H1 (cell line): ENCODE results near the gene RFLNA. TPM values are rescaled to one million over a fixed set of nuclear protein-coding genes. Genes with fewer than 3 reads are reported as not detected.

ENCODE experiments used
- CTCF ChIA-PET: fragments of 300-600 bp; sonication (Branson Sonifier 250); formaldehyde crosslinking; loops from one replicate; lab custom pipeline; 2021; ENCODE audit not compliant: partially characterized antibody; lab: Charles Lee
- POLR2A ChIA-PET: fragments of 300-600 bp; sonication (Branson Sonifier 250); formaldehyde crosslinking; loops from one replicate; lab custom pipeline; 2021; ENCODE audit warnings: inconsistent platforms; ENCODE audit not compliant: partially characterized antibody; lab: Charles Lee
- DNase-seq, 2 experiments: peaks; one replicate each; pipeline versions ENCODE4 v3.0.0 to v3.0.0-alpha.2; 2010 to 2022; ENCODE audit warnings: low spot score in 2 of 2, low read depth in 1 of 2, mixed read lengths in 1 of 2
- FAIRE-seq: peaks from 2 replicates; lab custom pipeline; 2011; peaks lifted over from hg19 to GRCh38; lab: Jason Lieb, UNC
- H2AFZ ChIP-seq: 2 replicates; pipeline ENCODE4 v1.8.1; 2012; ENCODE audit warnings: low read length, inconsistent platforms
- H2AK5ac ChIP-seq: 2 replicates; pipeline ENCODE4 v1.6.1; 2013; ENCODE audit warnings: low read depth, low read length
- H2BK120ac ChIP-seq: replicated peaks from 2 replicates; pipeline ENCODE3; 2013; ENCODE audit warnings: low read depth, low read length, inconsistent platforms
- H2BK12ac ChIP-seq: 2 replicates; pipeline ENCODE4 v1.6.1; 2013; ENCODE audit warnings: low read depth, low read length
- H2BK15ac ChIP-seq: 2 replicates; pipeline ENCODE4 v1.6.1; 2013; ENCODE audit warnings: low read length
- H2BK20ac ChIP-seq: 2 replicates; pipeline ENCODE4 v1.6.1; 2013; ENCODE audit warnings: low read length
- H2BK5ac ChIP-seq: 2 replicates; pipeline ENCODE4 v1.6.1; 2013; ENCODE audit warnings: low read depth, low read length
- H3K14ac ChIP-seq: 2 replicates; pipeline ENCODE4 v1.6.1; 2013; ENCODE audit warnings: inconsistent platforms; ENCODE audit not compliant: insufficient read length
- H3K18ac ChIP-seq: 2 replicates; pipeline ENCODE4 v1.6.1; 2013; ENCODE audit warnings: low read length; ENCODE audit errors: extremely low read depth
- H3K23ac ChIP-seq: 2 replicates; pipeline ENCODE4 v1.6.1; 2013; ENCODE audit warnings: inconsistent platforms; ENCODE audit not compliant: insufficient read length
- H3K23me2 ChIP-seq: 2 replicates; pipeline ENCODE4 v1.6.1; 2013; ENCODE audit warnings: low read depth, low read length
- H3K27ac ChIP-seq: 2 replicates; pipeline ENCODE4 v1.6.1; 2011; ENCODE audit warnings: low read depth, low read length, inconsistent platforms
- H3K27me3 ChIP-seq, 4 experiments: replicated peaks in 1 of 4; 1 replicate in 1 of 4; 2 replicates in 3 of 4; pipeline versions ENCODE4 v1.6.1 to v1.8.1; 2011 to 2013; ENCODE audit warnings: low read length in 3 of 4, mild to moderate bottlenecking in 3 of 4, inconsistent platforms in 2 of 4, mixed read lengths in 2 of 4, moderate library complexity in 1 of 4; ENCODE audit not compliant: control insufficient read depth in 3 of 4, insufficient read depth in 3 of 4; ENCODE audit errors: extremely low read depth in 1 of 4
- H3K36me3 ChIP-seq, 4 experiments: 2 replicates each; pipeline versions ENCODE4 v1.6.1 to v1.8.1; 2011 to 2013; ENCODE audit warnings: mild to moderate bottlenecking in 4 of 4, low read length in 3 of 4, moderate library complexity in 2 of 4, control low read depth in 1 of 4, inconsistent platforms in 1 of 4; ENCODE audit not compliant: insufficient read depth in 4 of 4, control insufficient read depth in 2 of 4
- H3K4ac ChIP-seq: replicated peaks from 2 replicates; pipeline ENCODE3; 2013; ENCODE audit warnings: low read length, low read depth, mixed read lengths, inconsistent platforms; ENCODE audit not compliant: insufficient read length
- H3K4me1 ChIP-seq, 4 experiments: replicated peaks in 1 of 4; 1 replicate in 1 of 4; 2 replicates in 3 of 4; pipeline versions ENCODE4 v1.6.1 to v1.8.1; 2011 to 2013; ENCODE audit warnings: low read length in 3 of 4, inconsistent platforms in 2 of 4, mixed read lengths in 1 of 4; ENCODE audit not compliant: insufficient read depth in 4 of 4, control insufficient read depth in 3 of 4
- H3K4me2 ChIP-seq, 2 experiments: 2 replicates each; pipeline versions ENCODE4 v1.6.1 to v1.8.1; 2011 to 2013; ENCODE audit warnings: low read depth in 2 of 2, low read length in 2 of 2, control low read depth in 1 of 2, inconsistent platforms in 1 of 2, mild to moderate bottlenecking in 1 of 2; ENCODE audit not compliant: insufficient read depth in 1 of 2
- H3K4me3 ChIP-seq, 4 experiments: fragments of 200-600, 300-600 bp in 1 of 4; sonication (generic), shearing (Covaris generic), sonication (Bioruptor Twin) in 1 of 4; 2 replicates each; pipeline versions ENCODE4 v1.5.1 to v1.8.1; 2011 to 2016; ENCODE audit warnings: low read length in 4 of 4, low read depth in 3 of 4, control low read depth in 2 of 4, inconsistent platforms in 2 of 4, mild to moderate bottlenecking in 2 of 4, mixed read lengths in 1 of 4, moderate library complexity in 1 of 4; ENCODE audit not compliant: insufficient read depth in 2 of 4; ENCODE audit errors: extremely low read depth in 1 of 4
- H3K56ac ChIP-seq: replicated peaks from 2 replicates; pipeline ENCODE3; 2013; ENCODE audit warnings: low read depth, mild to moderate bottlenecking, mixed read lengths, low read length, inconsistent platforms; ENCODE audit not compliant: insufficient read length
- H3K79me1 ChIP-seq: 2 replicates; pipeline ENCODE4 v1.6.1; 2013; ENCODE audit warnings: low read depth, low read length, control low read depth
- H3K79me2 ChIP-seq, 2 experiments: 2 replicates each; pipeline versions ENCODE4 v1.6.1 to v1.8.1; 2012 to 2013; ENCODE audit warnings: low read length in 2 of 2, mild to moderate bottlenecking in 2 of 2, inconsistent platforms in 1 of 2; ENCODE audit not compliant: insufficient read depth in 2 of 2, control insufficient read depth in 1 of 2
- H3K9ac ChIP-seq, 4 experiments: replicated peaks in 1 of 4; 1 replicate in 1 of 4; 2 replicates in 3 of 4; pipeline versions ENCODE4 v1.6.1 to v1.8.1; 2011 to 2013; ENCODE audit warnings: low read depth in 3 of 4, low read length in 3 of 4, control low read depth in 2 of 4, mild to moderate bottlenecking in 2 of 4, moderate library complexity in 2 of 4, inconsistent platforms in 1 of 4; ENCODE audit errors: extremely low read depth in 1 of 4
- H3K9me3 ChIP-seq, 2 experiments: 2 replicates each; pipeline versions ENCODE4 v1.6.1 to v1.8.1; 2012 to 2013; ENCODE audit warnings: mild to moderate bottlenecking in 2 of 2, moderate library complexity in 2 of 2, control low read depth in 1 of 2, inconsistent platforms in 1 of 2, low read depth in 1 of 2, low read length in 1 of 2, mixed read lengths in 1 of 2; ENCODE audit not compliant: insufficient read depth in 2 of 2
- H4K20me1 ChIP-seq, 2 experiments: replicated peaks in 1 of 2; 2 replicates each; pipeline versions ENCODE3 to v1.8.1; 2011 to 2013; ENCODE audit warnings: inconsistent platforms in 2 of 2, low read length in 2 of 2, mild to moderate bottlenecking in 1 of 2; ENCODE audit not compliant: insufficient read depth in 2 of 2, control insufficient read depth in 1 of 2
- H4K5ac ChIP-seq: 2 replicates; pipeline ENCODE4 v1.6.1; 2013; ENCODE audit warnings: low read length, low read depth, mixed read lengths, inconsistent platforms; ENCODE audit not compliant: insufficient read length
- H4K8ac ChIP-seq: 2 replicates; pipeline ENCODE4 v1.8.0; 2013; ENCODE audit warnings: mild to moderate bottlenecking, moderate library complexity, low read length, inconsistent platforms; ENCODE audit not compliant: insufficient read depth; ENCODE audit errors: extremely low read depth
- H4K91ac ChIP-seq: replicated peaks from 2 replicates; pipeline ENCODE3; 2013; ENCODE audit warnings: low read length, mixed read lengths, inconsistent platforms; ENCODE audit not compliant: insufficient read length
- KDM1A ChIP-seq: fragments of 200-600, 300-600 bp; sonication (generic); IDR thresholded peaks from 2 replicates; pipeline ENCODE4 v1.7.1; 2016; ENCODE audit warnings: mild to moderate bottlenecking, low read length, borderline replicate concordance
- NANOG ChIP-seq: IDR thresholded peaks from 2 replicates; pipeline ENCODE4 v1.6.1; 2011; ENCODE audit warnings: low read length, low read depth, mild to moderate bottlenecking, inconsistent platforms; ENCODE audit not compliant: insufficient read depth, poor library complexity, severe bottlenecking
- RAD21 ChIP-seq, 2 experiments: IDR thresholded peaks in 1 of 2; conservative IDR thresholded peaks in 1 of 2; 2 replicates each; pipeline ENCODE4 v1.6.1; 2011; ENCODE audit warnings: low read depth in 2 of 2, low read length in 2 of 2, improper control_type of control experiment in 1 of 2, inconsistent platforms in 1 of 2, mild to moderate bottlenecking in 1 of 2, moderate library complexity in 1 of 2
- SIRT6 ChIP-seq: IDR thresholded peaks from one replicate; pipeline ENCODE4 v1.7.1; 2012; ENCODE audit warnings: low read length, inconsistent platforms
- SP4 ChIP-seq: IDR thresholded peaks from 2 replicates; pipeline ENCODE4 v1.6.1; 2012; ENCODE audit warnings: low read length, inconsistent platforms
- WGBS, 2 experiments: shearing (Covaris generic) in 1 of 2; methylation state at CpG; one replicate each; pipeline versions ENCODE4 v1.1.6 to v1.1.7; 2013 to 2015; ENCODE audit warnings: low lambda C conversion rate in 2 of 2, mixed read lengths in 2 of 2, inconsistent platforms in 1 of 2, low coverage in 1 of 2, missing lambda C conversion rate in 1 of 2; ENCODE audit not compliant: insufficient replicate concordance in 2 of 2, insufficient coverage in 1 of 2, insufficient read length in 1 of 2; ENCODE audit errors: extremely low coverage in 1 of 2, missing lambda C conversion rate in 1 of 2; 5-methylcytosine and 5-hydroxymethylcytosine counted together
- polyA plus RNA-seq, 7 experiments: library from polyadenylated mRNA; depleted of rRNA in 3 of 7; stranded (reverse) in 5 of 7; unstranded in 2 of 7; fragments of >200 nt in 5 of 7; fragments of 200-250 nt in 2 of 7; gene quantifications; 1 replicate in 5 of 7; 2 replicates in 1 of 7; 4 replicates in 1 of 7; pipeline versions ENCODE4 v1.2.1 to v1.2.3, GENCODE V29; 2011 to 2013; ENCODE audit warnings: missing spikeins in 2 of 7, mixed read lengths in 2 of 7
- total RNA-seq: library from RNA; stranded (reverse); fragmentation: NEBNext Ultra II Directional; extraction: Animal tissue kit (Norgen Biotek cat#: 25700); gene quantifications from 2 replicates; pipeline ENCODE4 v1.2.1, GENCODE V29; 2021
- TF ChIP-seq, protein P1 (sequence below): IDR thresholded peaks from 2 replicates; pipeline ENCODE4 v1.6.1; 2012; ENCODE audit warnings: low read length, inconsistent platforms
- TF ChIP-seq, protein P2 (sequence below): IDR thresholded peaks from 2 replicates; pipeline ENCODE4 v1.6.1; 2011; ENCODE audit warnings: low read length, improper control_type of control experiment
- TF ChIP-seq, protein P3 (sequence below), 3 experiments: IDR thresholded peaks; 1 replicate in 2 of 3; 2 replicates in 1 of 3; pipeline versions ENCODE4 v1.5.1 to v1.6.1; 2011; ENCODE audit warnings: low read length in 3 of 3, mild to moderate bottlenecking in 3 of 3, inconsistent platforms in 2 of 3, low read depth in 1 of 3, moderate library complexity in 1 of 3; ENCODE audit not compliant: insufficient read depth in 1 of 3; ENCODE audit errors: control extremely low read depth in 1 of 3

Gene RFLNA
- total and polyA plus RNA-seq, 2 of the 8 experiments (the other 6 are each of a cell fraction or from before 2014, with no cell fraction given) = 6.4 to 6.6 TPM

DNA sequence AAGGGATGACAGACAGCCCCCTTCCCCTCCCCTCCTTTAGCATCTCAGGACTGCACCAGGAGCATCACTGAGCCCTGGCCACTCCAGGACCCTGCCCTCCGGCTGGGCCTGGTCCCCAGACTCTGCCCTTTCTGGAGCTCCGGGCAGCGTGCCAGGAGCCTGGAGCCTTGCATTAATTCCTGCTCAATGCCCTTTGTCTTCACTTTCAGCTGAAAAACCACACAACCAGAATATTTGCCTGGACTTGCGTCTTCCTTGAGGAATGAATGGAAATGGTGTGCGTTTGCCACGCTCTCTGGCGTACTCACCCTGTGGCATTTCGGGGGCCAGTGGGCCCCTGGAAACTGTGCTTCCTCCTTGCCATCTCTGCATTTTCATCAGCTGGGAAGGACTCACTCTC, 8.5 kb upstream of the RFLNA start:
- ChIA-PET CTCF (no interaction called here), POLR2A (no interaction called here)
- DNase-seq (no peak), FAIRE-seq (no peak)
- H3K79me1 ChIP-seq = no peaks in the 10 kb centered on the region
- no peak overlapping the region for H3K23ac ChIP-seq
- H2BK12ac ChIP-seq = no peak overlapping the region
- no peak overlapping the region for H3K14ac ChIP-seq
- 95% methylated on average over 8 of the region's 8 CpGs; no CpG with 5 or more reads in 1 of the 2 experiments for WGBS, 2 experiments
- no peak overlapping the region for H4K91ac ChIP-seq
- H3K27me3 ChIP-seq = peaks cover 0 to 4% (median 0%) of the 10 kb centered on the region in 4 experiments; a peak in 3 of 7 replicates
- H2BK5ac ChIP-seq = no peak overlapping the region
- H2AFZ ChIP-seq = no peak overlapping the region
- 0 out of 2 replicates have a peak overlapping the region, but pooled peaks have one; percentile 18 for H2BK15ac ChIP-seq
- H3K36me3 ChIP-seq = no peaks in the 10 kb centered on the region
- H3K9ac ChIP-seq = no peak overlapping the region
- no peak overlapping the region for H2AK5ac ChIP-seq
- H2BK120ac ChIP-seq = no peak overlapping the region
- H3K4me2 ChIP-seq = no peak overlapping the region
- no peak overlapping the region for H3K4me3 ChIP-seq
- H4K8ac ChIP-seq = no peak overlapping the region
- H3K23me2 ChIP-seq = peaks cover 2% of the 10 kb centered on the region; the same call in 1 of the 2 replicates
- H4K5ac ChIP-seq = no peak overlapping the region
- peaks cover 5 to 6% of the 10 kb centered on the region in 2 experiments; a peak in 2 of 4 replicates for H3K9me3 ChIP-seq
- no peak overlapping the region for H3K27ac ChIP-seq
- H4K20me1 ChIP-seq = no peaks in the 10 kb centered on the region
- H3K4me1 ChIP-seq = no peaks in the 10 kb centered on the region; a peak in 1 of 7 replicates
- no peak overlapping the region for H3K18ac ChIP-seq
- H3K4ac ChIP-seq = no peak overlapping the region
- H2BK20ac ChIP-seq = no peak overlapping the region
- H3K79me2 ChIP-seq = no peaks in the 10 kb centered on the region
- H3K56ac ChIP-seq = no peak overlapping the region
- TF ChIP-seq, protein P1, sequence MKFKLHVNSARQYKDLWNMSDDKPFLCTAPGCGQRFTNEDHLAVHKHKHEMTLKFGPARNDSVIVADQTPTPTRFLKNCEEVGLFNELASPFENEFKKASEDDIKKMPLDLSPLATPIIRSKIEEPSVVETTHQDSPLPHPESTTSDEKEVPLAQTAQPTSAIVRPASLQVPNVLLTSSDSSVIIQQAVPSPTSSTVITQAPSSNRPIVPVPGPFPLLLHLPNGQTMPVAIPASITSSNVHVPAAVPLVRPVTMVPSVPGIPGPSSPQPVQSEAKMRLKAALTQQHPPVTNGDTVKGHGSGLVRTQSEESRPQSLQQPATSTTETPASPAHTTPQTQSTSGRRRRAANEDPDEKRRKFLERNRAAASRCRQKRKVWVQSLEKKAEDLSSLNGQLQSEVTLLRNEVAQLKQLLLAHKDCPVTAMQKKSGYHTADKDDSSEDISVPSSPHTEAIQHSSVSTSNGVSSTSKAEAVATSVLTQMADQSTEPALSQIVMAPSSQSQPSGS = no peak
- TF ChIP-seq, protein P2, sequence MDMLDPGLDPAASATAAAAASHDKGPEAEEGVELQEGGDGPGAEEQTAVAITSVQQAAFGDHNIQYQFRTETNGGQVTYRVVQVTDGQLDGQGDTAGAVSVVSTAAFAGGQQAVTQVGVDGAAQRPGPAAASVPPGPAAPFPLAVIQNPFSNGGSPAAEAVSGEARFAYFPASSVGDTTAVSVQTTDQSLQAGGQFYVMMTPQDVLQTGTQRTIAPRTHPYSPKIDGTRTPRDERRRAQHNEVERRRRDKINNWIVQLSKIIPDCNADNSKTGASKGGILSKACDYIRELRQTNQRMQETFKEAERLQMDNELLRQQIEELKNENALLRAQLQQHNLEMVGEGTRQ = no peak
- TF ChIP-seq KDM1A (no peak), SIRT6 (no peak), NANOG (no peak), SP4 (no peak), RAD21 (IDR thresholded peaks at IDR 0.05 in 1 of 2, conservative IDR thresholded peaks at IDR 0.05 in 1 of 2; ENCODE audit: low read depth in 2 of 2, low read length in 2 of 2) (no peak)
- TF ChIP-seq, protein P3, sequence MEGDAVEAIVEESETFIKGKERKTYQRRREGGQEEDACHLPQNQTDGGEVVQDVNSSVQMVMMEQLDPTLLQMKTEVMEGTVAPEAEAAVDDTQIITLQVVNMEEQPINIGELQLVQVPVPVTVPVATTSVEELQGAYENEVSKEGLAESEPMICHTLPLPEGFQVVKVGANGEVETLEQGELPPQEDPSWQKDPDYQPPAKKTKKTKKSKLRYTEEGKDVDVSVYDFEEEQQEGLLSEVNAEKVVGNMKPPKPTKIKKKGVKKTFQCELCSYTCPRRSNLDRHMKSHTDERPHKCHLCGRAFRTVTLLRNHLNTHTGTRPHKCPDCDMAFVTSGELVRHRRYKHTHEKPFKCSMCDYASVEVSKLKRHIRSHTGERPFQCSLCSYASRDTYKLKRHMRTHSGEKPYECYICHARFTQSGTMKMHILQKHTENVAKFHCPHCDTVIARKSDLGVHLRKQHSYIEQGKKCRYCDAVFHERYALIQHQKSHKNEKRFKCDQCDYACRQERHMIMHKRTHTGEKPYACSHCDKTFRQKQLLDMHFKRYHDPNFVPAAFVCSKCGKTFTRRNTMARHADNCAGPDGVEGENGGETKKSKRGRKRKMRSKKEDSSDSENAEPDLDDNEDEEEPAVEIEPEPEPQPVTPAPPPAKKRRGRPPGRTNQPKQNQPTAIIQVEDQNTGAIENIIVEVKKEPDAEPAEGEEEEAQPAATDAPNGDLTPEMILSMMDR (IDR thresholded peaks at IDR 0.05; ENCODE audit: control extremely low read depth in 1 of 3, insufficient read depth in 1 of 3, low read depth in 1 of 3, low read length in 3 of 3) = no peak
